ENCODE data around the gene CA11. TPM values are rescaled to one million over a fixed set of nuclear protein-coding genes. Genes with fewer than 3 reads are reported as not detected.
A peak's percentile ranks its signal among the peaks of the same experiment; 100 is the strongest.

Gene CA11
- total RNA-seq, 1 donor from 2014 or later, result 9.5 TPM

GRCh38 chr19:48629599-48630295 is 16.2 kb downstream of the CA11 start:
- Histone ChIP-seq H2AFZ (ENCODE audit: low read depth, low read length) (peak overlapping the region; percentile 40), H3K79me2 (ENCODE audit: insufficient read depth, low read length) (peaks cover 8% of the 10 kb centered on the region), H3K27ac (ENCODE audit: low read depth, low read length) (no peak overlapping the region), H3K36me3 (ENCODE audit: insufficient read depth, low read length) (no peaks in the 10 kb centered on the region), H3K9ac (ENCODE audit: low read length) (peak overlapping the region; percentile 40), H3K9me3 (ENCODE audit: insufficient read depth, low read depth, low read length) (no peaks in the 10 kb centered on the region), H3K4me2 (ENCODE audit: low read length) (peak overlapping the region; percentile 74), H4K20me1 (ENCODE audit: insufficient read depth, low read length) (peaks cover 4% of the 10 kb centered on the region), H3K4me1 (ENCODE audit: insufficient read depth, low read length) (peaks cover 22% of the 10 kb centered on the region), H3K4me3 (ENCODE audit: insufficient read depth, low read depth, low read length) (peak overlapping the region; percentile 11), H3K27me3 (ENCODE audit: insufficient read depth, low read length) (no peaks in the 10 kb centered on the region)
- FAIRE-seq (no peak), DNase-seq (ENCODE audit: low read depth) (peak; percentile 64)
- no peak for TF ChIP-seq EZH2 (IDR thresholded peaks at IDR 0.05; ENCODE audit: insufficient read depth, low read length)
- TF ChIP-seq CTCF (IDR thresholded peaks at IDR 0.05; ENCODE audit: insufficient read depth, low read depth, low read length), result no peak
- Mint-ChIP-seq H3K27ac (ENCODE audit: unreplicated experiment) (no peak overlapping the region), H3K36me3 (ENCODE audit: low read depth, unreplicated experiment) (peaks cover 5% of the 10 kb centered on the region), H3K27me3 (ENCODE audit: low read depth, unreplicated experiment) (no peaks in the 10 kb centered on the region), H3K4me1 (ENCODE audit: low read depth, unreplicated experiment) (no peaks in the 10 kb centered on the region), H3K9me3 (ENCODE audit: unreplicated experiment) (no peaks in the 10 kb centered on the region), H3K4me3 (ENCODE audit: unreplicated experiment) (peak overlapping the region; percentile 34)

- Histone ChIP-seq H3K27me3 (ENCODE audit: insufficient read depth, low read length) (no peaks in the 10 kb centered on the region), H4K20me1 (ENCODE audit: insufficient read depth, low read length) (peaks cover 4% of the 10 kb centered on the region), H3K9ac (ENCODE audit: low read length) (no peak overlapping the region), H3K9me3 (ENCODE audit: insufficient read depth, low read depth, low read length) (no peaks in the 10 kb centered on the region), H3K27ac (ENCODE audit: low read depth, low read length) (no peak overlapping the region), H3K4me3 (ENCODE audit: insufficient read depth, low read depth, low read length) (no peak overlapping the region), H3K4me2 (ENCODE audit: low read length) (peak overlapping the region; percentile 74), H2AFZ (ENCODE audit: low read depth, low read length) (no peak overlapping the region), H3K4me1 (ENCODE audit: insufficient read depth, low read length) (peaks cover 17% of the 10 kb centered on the region), H3K79me2 (ENCODE audit: insufficient read depth, low read length) (peaks cover 13% of the 10 kb centered on the region), H3K36me3 (ENCODE audit: insufficient read depth, low read length) (no peaks in the 10 kb centered on the region)
- FAIRE-seq (no peak), DNase-seq (ENCODE audit: low read depth) (no peak)
- Mint-ChIP-seq H3K36me3 (ENCODE audit: low read depth, unreplicated experiment) (peaks cover 5% of the 10 kb centered on the region), H3K27me3 (ENCODE audit: low read depth, unreplicated experiment) (no peaks in the 10 kb centered on the region), H3K9me3 (ENCODE audit: unreplicated experiment) (no peaks in the 10 kb centered on the region), H3K27ac (ENCODE audit: unreplicated experiment) (no peak overlapping the region), H3K4me1 (ENCODE audit: low read depth, unreplicated experiment) (no peaks in the 10 kb centered on the region), H3K4me3 (ENCODE audit: unreplicated experiment) (no peak overlapping the region)
- TF ChIP-seq CTCF (IDR thresholded peaks at IDR 0.05; ENCODE audit: insufficient read depth, low read depth, low read length) (no peak), EZH2 (IDR thresholded peaks at IDR 0.05; ENCODE audit: insufficient read depth, low read length) (no peak)
These were observed 16.7 kb downstream of the CA11 start for GRCh38 chr19:48629297-48629598.
